DND-41 (cell line): Measurements from ENCODE around the gene REG1A.

ENCODE experiments used
- ATAC-seq: fragments of 200-7000 bp; cut with Tn5 transposase; 3 replicates; pipeline ENCODE4 v1.9.1; 2021; ENCODE audit warnings: low read depth; ENCODE audit not compliant: insufficient read depth
- DNase-seq: peaks from one replicate; pipeline ENCODE4 v3.0.0-alpha.2; 2020
- H2AFZ ChIP-seq: 2 replicates; pipeline ENCODE4 v1.6.0; 2012; ENCODE audit warnings: low read depth, low read length
- H3K27ac ChIP-seq: 2 replicates; pipeline ENCODE4 v1.5.1; 2012; ENCODE audit warnings: low read length, inconsistent platforms
- H3K27me3 ChIP-seq: fragments of 200-600 bp; sonication (generic); 2 replicates; pipeline ENCODE4 v1.6.0; 2012; ENCODE audit warnings: low read length, mild to moderate bottlenecking, inconsistent platforms; ENCODE audit not compliant: insufficient read depth, poor library complexity
- H3K36me3 ChIP-seq: 2 replicates; pipeline ENCODE4 v1.5.1; 2012; ENCODE audit warnings: low read length, inconsistent platforms; ENCODE audit not compliant: insufficient read depth
- H3K4me1 ChIP-seq: 2 replicates; pipeline ENCODE4 v1.5.1; 2012; ENCODE audit warnings: mild to moderate bottlenecking, low read length; ENCODE audit not compliant: insufficient read depth
- H3K4me2 ChIP-seq: 2 replicates; pipeline ENCODE4 v1.6.0; 2012; ENCODE audit warnings: mild to moderate bottlenecking, moderate library complexity, low read length, inconsistent platforms; ENCODE audit not compliant: insufficient read depth
- H3K4me3 ChIP-seq, 2 experiments: fragments of 200-600 bp in 1 of 2; shearing (Covaris generic) in 1 of 2; 2 replicates each; pipeline ENCODE4 v1.5.1; 2012 to 2016; ENCODE audit warnings: inconsistent platforms in 2 of 2, low read length in 2 of 2, mild to moderate bottlenecking in 2 of 2, low read depth in 1 of 2, moderate library complexity in 1 of 2
- H3K79me2 ChIP-seq: 2 replicates; pipeline ENCODE4 v1.6.0; 2012; ENCODE audit warnings: low read length, inconsistent platforms; ENCODE audit not compliant: insufficient read depth
- H3K9ac ChIP-seq: 2 replicates; pipeline ENCODE4 v1.6.0; 2012; ENCODE audit warnings: low read depth, mild to moderate bottlenecking, inconsistent platforms, low read length, moderate library complexity
- H3K9me3 ChIP-seq: 2 replicates; pipeline ENCODE4 v1.5.1; 2012; ENCODE audit warnings: low read length, moderate library complexity, mild to moderate bottlenecking, inconsistent platforms; ENCODE audit not compliant: insufficient read depth, severe bottlenecking
- H4K20me1 ChIP-seq: 2 replicates; pipeline ENCODE4 v1.6.0; 2012; ENCODE audit warnings: low read length; ENCODE audit not compliant: insufficient read depth
- EZH2 ChIP-seq: IDR thresholded peaks from 3 replicates; pipeline ENCODE4 v1.6.1; 2012; ENCODE audit warnings: borderline replicate concordance, low read depth, mild to moderate bottlenecking, moderate library complexity, low read length, inconsistent platforms; ENCODE audit not compliant: severe bottlenecking
- TF ChIP-seq, protein P1 (sequence below): IDR thresholded peaks from 2 replicates; pipeline ENCODE4 v1.5.1; 2012; ENCODE audit warnings: borderline replicate concordance, low read length, moderate library complexity, mild to moderate bottlenecking; ENCODE audit not compliant: poor library complexity, severe bottlenecking; ENCODE audit errors: extremely low read depth

REG1A gene

DNA sequence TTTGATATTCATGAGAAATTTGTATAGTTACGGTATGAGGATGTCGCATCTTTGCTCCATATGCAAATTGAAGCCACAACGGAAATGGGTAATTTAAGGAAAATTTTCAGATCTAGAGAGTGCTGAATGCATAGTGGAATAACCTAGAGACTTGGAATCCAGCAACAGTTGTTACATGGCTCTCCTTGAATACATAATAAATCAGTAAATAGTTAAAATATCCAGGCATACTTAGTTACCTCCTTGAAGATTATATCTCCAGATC lies 5.4 kb downstream of the REG1A start:
- Histone ChIP-seq H3K9me3 (no peaks in the 10 kb centered on the region), H3K79me2 (no peaks in the 10 kb centered on the region), H3K4me1 (no peaks in the 10 kb centered on the region), H3K36me3 (no peaks in the 10 kb centered on the region), H3K4me3 (no peak overlapping the region), H4K20me1 (no peaks in the 10 kb centered on the region), H3K27me3 (no peaks in the 10 kb centered on the region), H3K27ac (no peak overlapping the region), H3K9ac (no peak overlapping the region), H2AFZ (no peak overlapping the region), H3K4me2 (no peak overlapping the region)
- ATAC-seq (no peak), DNase-seq (no peak)
- TF ChIP-seq, protein P1, sequence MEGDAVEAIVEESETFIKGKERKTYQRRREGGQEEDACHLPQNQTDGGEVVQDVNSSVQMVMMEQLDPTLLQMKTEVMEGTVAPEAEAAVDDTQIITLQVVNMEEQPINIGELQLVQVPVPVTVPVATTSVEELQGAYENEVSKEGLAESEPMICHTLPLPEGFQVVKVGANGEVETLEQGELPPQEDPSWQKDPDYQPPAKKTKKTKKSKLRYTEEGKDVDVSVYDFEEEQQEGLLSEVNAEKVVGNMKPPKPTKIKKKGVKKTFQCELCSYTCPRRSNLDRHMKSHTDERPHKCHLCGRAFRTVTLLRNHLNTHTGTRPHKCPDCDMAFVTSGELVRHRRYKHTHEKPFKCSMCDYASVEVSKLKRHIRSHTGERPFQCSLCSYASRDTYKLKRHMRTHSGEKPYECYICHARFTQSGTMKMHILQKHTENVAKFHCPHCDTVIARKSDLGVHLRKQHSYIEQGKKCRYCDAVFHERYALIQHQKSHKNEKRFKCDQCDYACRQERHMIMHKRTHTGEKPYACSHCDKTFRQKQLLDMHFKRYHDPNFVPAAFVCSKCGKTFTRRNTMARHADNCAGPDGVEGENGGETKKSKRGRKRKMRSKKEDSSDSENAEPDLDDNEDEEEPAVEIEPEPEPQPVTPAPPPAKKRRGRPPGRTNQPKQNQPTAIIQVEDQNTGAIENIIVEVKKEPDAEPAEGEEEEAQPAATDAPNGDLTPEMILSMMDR: no peak
- TF ChIP-seq EZH2: no peak

DNA sequence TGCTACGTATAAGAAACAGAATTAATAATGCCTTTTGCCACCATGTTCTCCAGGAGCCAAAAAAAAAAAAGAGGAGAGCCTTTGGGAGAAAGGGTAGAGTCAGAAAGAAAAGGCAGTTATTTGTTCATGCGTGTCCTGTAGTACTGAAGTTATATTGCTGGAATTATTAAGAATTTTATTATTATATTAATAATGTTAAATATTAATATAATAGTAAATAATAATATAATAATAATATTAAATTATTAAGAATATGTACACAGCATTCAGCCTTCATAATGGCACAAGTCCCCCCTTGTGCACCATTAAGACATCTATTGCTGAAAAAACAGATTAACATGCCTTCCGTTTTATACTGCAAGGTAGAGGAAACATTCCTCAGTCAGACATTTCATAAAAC lies 8.1 kb downstream of the REG1A start:
- Histone ChIP-seq H3K27ac (no peak overlapping the region), H4K20me1 (no peaks in the 10 kb centered on the region), H3K9me3 (no peaks in the 10 kb centered on the region), H3K27me3 (no peaks in the 10 kb centered on the region), H3K36me3 (no peaks in the 10 kb centered on the region), H2AFZ (no peak overlapping the region), H3K79me2 (no peaks in the 10 kb centered on the region), H3K4me1 (no peaks in the 10 kb centered on the region), H3K4me2 (no peak overlapping the region), H3K4me3 (no peak overlapping the region), H3K9ac (no peak overlapping the region)
- TF ChIP-seq EZH2: no peak
- TF ChIP-seq, protein P1: no peak
- DNase-seq (no peak), ATAC-seq (no peak)

DNA sequence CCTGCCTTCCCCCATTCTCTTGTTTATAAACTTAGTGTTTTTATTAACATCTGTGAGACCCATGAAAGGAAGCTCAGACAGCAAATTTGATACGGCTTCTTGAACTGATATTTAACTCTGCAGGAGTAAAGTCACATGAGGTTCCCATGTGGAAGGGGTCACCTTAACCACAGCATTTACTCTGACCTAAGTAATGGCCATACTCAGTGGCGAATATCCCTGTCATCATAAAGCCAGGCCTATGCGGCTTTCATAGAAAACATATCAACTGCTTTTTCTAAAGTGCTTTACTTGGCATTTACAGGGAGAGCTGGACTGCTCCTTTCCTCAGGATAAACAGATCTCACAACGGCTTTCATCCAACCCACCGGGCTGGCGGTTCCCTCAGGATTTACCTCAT lies 9.0 kb downstream of the REG1A start:
- Histone ChIP-seq H3K9ac (no peak overlapping the region), H3K27ac (no peak overlapping the region), H3K79me2 (no peaks in the 10 kb centered on the region), H2AFZ (no peak overlapping the region), H3K36me3 (no peaks in the 10 kb centered on the region), H3K4me1 (no peaks in the 10 kb centered on the region), H3K9me3 (no peaks in the 10 kb centered on the region), H3K4me3 (no peak overlapping the region), H3K27me3 (no peaks in the 10 kb centered on the region), H3K4me2 (no peak overlapping the region), H4K20me1 (no peaks in the 10 kb centered on the region)
- TF ChIP-seq, protein P1: no peak
- TF ChIP-seq EZH2: no peak
- ATAC-seq (no peak), DNase-seq (no peak)

DNA sequence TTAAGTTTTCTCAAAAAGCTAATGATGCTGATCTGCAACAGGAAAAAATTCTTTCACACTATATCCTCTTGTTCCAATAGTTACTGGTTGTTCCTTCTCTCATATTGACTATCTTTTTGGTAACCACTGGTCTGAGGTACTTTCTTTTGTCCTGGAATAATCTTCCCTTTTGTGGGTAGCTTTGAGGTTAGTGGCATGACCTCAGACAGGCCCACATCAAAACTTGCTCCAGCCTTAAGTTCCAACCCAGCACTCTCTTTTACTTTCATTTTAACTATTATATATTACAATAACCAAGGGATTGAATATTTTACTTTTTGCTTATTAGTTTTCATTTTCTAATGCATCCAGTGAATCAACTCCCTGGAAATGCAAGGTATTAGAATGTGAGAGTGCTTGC lies 9.5 kb downstream of the REG1A start:
- Histone ChIP-seq H3K79me2 (no peaks in the 10 kb centered on the region), H3K27me3 (no peaks in the 10 kb centered on the region), H3K9ac (no peak overlapping the region), H3K4me3 (no peak overlapping the region), H3K9me3 (no peaks in the 10 kb centered on the region), H3K4me2 (no peak overlapping the region), H3K27ac (no peak overlapping the region), H3K36me3 (no peaks in the 10 kb centered on the region), H2AFZ (no peak overlapping the region), H3K4me1 (no peaks in the 10 kb centered on the region), H4K20me1 (no peaks in the 10 kb centered on the region)
- DNase-seq (no peak), ATAC-seq (no peak)
- TF ChIP-seq, protein P1: no peak
- TF ChIP-seq EZH2: no peak
